Fibroblast of lung (primary cell): ENCODE measurements around the gene PRKCD. TPM values are rescaled to one million over a fixed set of nuclear protein-coding genes. Genes with fewer than 3 reads are reported as not detected.

Experiments used
- DNase-seq, 2 donors: peaks; one replicate each; pipeline versions ENCODE4 v3.0.0 to v3.0.0-alpha.2; 2010; ENCODE audit warnings: low read depth in 2 of 2
- H2AFZ ChIP-seq: 2 replicates; pipeline ENCODE4 v1.5.1; 2012; ENCODE audit warnings: low read length, control low read depth, inconsistent platforms
- H3K27ac ChIP-seq: 2 replicates; pipeline ENCODE4 v1.5.1; 2011; ENCODE audit warnings: low read length, control low read depth; ENCODE audit not compliant: insufficient read depth
- H3K27me3 ChIP-seq: 2 replicates; pipeline ENCODE4 v1.5.1; 2011; ENCODE audit warnings: mild to moderate bottlenecking, low read length; ENCODE audit not compliant: control insufficient read depth, insufficient read depth
- H3K36me3 ChIP-seq: 2 replicates; pipeline ENCODE4 v1.5.1; 2011; ENCODE audit warnings: low read length; ENCODE audit not compliant: control insufficient read depth, insufficient read depth
- H3K4me1 ChIP-seq: 2 replicates; pipeline ENCODE4 v1.5.1; 2011; ENCODE audit warnings: low read length; ENCODE audit not compliant: control insufficient read depth, insufficient read depth; ENCODE audit errors: extremely low read depth
- H3K4me2 ChIP-seq: 2 replicates; pipeline ENCODE4 v1.5.1; 2011; ENCODE audit warnings: low read length, control low read depth; ENCODE audit not compliant: insufficient read depth; ENCODE audit errors: extremely low read depth
- H3K4me3 ChIP-seq, 4 experiments: fragments of 200-600 bp in 1 of 4; sonication (generic) in 1 of 4; replicated peaks in 1 of 4; 2 replicates each; pipeline ENCODE4 v1.5.1; 2011 to 2016; ENCODE audit warnings: low read length in 4 of 4, low read depth in 3 of 4, mild to moderate bottlenecking in 3 of 4, control low read depth in 2 of 4, inconsistent platforms in 1 of 4, mixed read lengths in 1 of 4; ENCODE audit not compliant: insufficient read depth in 1 of 4; ENCODE audit errors: control extremely low read depth in 1 of 4
- H3K79me2 ChIP-seq: 2 replicates; pipeline ENCODE4 v1.5.1; 2012; ENCODE audit warnings: mild to moderate bottlenecking, low read length, inconsistent platforms; ENCODE audit not compliant: control insufficient read depth, insufficient read depth
- H3K9ac ChIP-seq: 2 replicates; pipeline ENCODE4 v1.5.1; 2011; ENCODE audit warnings: mild to moderate bottlenecking, low read length, control low read depth; ENCODE audit not compliant: insufficient read depth
- H3K9me3 ChIP-seq: 2 replicates; pipeline ENCODE4 v1.5.1; 2012; ENCODE audit warnings: low read depth, low read length; ENCODE audit not compliant: control insufficient read depth, insufficient read depth
- H4K20me1 ChIP-seq: 2 replicates; pipeline ENCODE4 v1.5.1; 2011; ENCODE audit warnings: low read length; ENCODE audit not compliant: control insufficient read depth, insufficient read depth; ENCODE audit errors: extremely low read depth
- EZH2 ChIP-seq: IDR thresholded peaks from 2 replicates; pipeline ENCODE4 v1.5.1; 2012; ENCODE audit warnings: low read length, control low read depth, mild to moderate bottlenecking; ENCODE audit errors: missing control alignments
- polyA plus RNA-seq, 2 donors: library from polyadenylated mRNA; depleted of rRNA in 1 of 2; stranded (reverse) in 1 of 2; unstranded in 1 of 2; fragments of >200 nt; gene quantifications; 2 replicates each; pipeline ENCODE4 v1.2.1, GENCODE V29; 2011 to 2012; ENCODE audit warnings: missing spikeins in 1 of 2
- total RNA-seq: library from RNA; depleted of rRNA; stranded (reverse); fragments of >200 nt; gene quantifications from 2 replicates; pipeline ENCODE4 v1.2.1, GENCODE V29; 2014
- TF ChIP-seq, protein P1 (sequence below), 2 donors: IDR thresholded peaks in 1 of 2; conservative IDR thresholded peaks in 1 of 2; 1 replicate in 1 of 2; 2 replicates in 1 of 2; pipeline ENCODE4 v1.5.1; 2011 to 2012; ENCODE audit warnings: low read length in 2 of 2, control low read depth in 1 of 2, inconsistent platforms in 1 of 2, low read depth in 1 of 2, mild to moderate bottlenecking in 1 of 2

Gene PRKCD
- total and polyA plus RNA-seq, 2 donors (not counting 1 experiment from before 2014, with no cell fraction given) = 3.8 to 21.2 TPM

DNA sequence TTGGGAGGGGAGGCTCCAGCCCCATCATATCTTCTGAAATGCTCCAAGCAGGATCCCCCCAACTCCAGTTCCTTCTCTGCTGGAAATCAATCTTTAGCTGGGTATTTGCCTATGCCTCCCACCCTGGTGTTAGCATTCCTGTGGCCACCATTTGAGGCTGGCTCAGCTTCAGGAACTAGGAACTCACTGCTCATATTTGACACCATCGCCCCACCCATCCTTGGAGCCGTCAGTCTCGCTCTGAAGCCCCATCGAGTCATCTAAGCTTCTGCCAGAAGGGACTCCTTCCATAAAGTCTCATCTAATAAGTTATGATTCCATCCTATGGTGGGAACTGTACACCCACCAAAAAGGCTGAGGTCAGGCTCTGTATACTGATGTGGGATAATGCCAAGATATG lies 26.4 kb downstream of the PRKCD start:
- Histone ChIP-seq H4K20me1 (no peaks in the 10 kb centered on the region), H2AFZ (no peak overlapping the region), H3K4me1 (no peaks in the 10 kb centered on the region), H3K4me3 (no peak overlapping the region), H3K27me3 (no peaks in the 10 kb centered on the region), H3K4me2 (no peak overlapping the region), H3K79me2 (no peaks in the 10 kb centered on the region), H3K9ac (no peak overlapping the region), H3K9me3 (no peaks in the 10 kb centered on the region), H3K36me3 (peaks cover 18% of the 10 kb centered on the region), H3K27ac (no peak overlapping the region)
- no peak for TF ChIP-seq EZH2
- TF ChIP-seq, protein P1, sequence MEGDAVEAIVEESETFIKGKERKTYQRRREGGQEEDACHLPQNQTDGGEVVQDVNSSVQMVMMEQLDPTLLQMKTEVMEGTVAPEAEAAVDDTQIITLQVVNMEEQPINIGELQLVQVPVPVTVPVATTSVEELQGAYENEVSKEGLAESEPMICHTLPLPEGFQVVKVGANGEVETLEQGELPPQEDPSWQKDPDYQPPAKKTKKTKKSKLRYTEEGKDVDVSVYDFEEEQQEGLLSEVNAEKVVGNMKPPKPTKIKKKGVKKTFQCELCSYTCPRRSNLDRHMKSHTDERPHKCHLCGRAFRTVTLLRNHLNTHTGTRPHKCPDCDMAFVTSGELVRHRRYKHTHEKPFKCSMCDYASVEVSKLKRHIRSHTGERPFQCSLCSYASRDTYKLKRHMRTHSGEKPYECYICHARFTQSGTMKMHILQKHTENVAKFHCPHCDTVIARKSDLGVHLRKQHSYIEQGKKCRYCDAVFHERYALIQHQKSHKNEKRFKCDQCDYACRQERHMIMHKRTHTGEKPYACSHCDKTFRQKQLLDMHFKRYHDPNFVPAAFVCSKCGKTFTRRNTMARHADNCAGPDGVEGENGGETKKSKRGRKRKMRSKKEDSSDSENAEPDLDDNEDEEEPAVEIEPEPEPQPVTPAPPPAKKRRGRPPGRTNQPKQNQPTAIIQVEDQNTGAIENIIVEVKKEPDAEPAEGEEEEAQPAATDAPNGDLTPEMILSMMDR (conservative IDR thresholded peaks at IDR 0.05 in 1 of 2, IDR thresholded peaks at IDR 0.05 in 1 of 2; ENCODE audit: low read depth in 1 of 2, low read length in 2 of 2) = no peak
- peak; percentile 24 to 49 for DNase-seq

DNA sequence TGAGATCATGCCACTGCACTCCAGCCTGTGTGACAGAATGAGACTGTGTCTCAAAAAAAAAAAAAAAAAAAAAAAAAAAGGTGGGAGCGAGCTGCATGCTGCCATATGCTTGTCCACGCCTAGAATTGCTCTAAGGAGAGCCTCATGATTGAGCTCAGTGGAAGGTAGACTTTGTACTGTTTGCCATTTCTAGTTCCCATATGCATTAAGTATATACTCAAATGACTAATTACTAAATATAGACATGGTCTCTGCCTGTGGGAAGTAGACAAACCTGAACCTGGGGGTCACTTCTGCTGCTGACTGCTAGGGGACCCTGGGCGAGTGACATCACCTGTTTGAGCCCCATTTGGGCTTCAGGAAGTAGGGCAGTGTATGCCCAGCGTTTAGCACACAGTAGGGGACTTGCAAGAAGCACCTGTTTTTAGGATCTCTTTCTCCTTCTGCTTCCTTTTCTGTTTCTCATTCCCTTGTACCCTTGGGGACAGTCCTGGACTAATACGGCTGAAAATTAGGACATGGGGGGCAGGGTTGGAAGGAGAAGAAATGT lies 27.2 kb downstream of the PRKCD start:
- Histone ChIP-seq H3K4me2 (no peak overlapping the region), H2AFZ (no peak overlapping the region), H3K79me2 (no peaks in the 10 kb centered on the region), H4K20me1 (no peaks in the 10 kb centered on the region), H3K27me3 (no peaks in the 10 kb centered on the region), H3K36me3 (peaks cover 17% of the 10 kb centered on the region), H3K27ac (no peak overlapping the region), H3K9ac (no peak overlapping the region), H3K4me3 (no peak overlapping the region), H3K4me1 (no peaks in the 10 kb centered on the region), H3K9me3 (no peaks in the 10 kb centered on the region)
- TF ChIP-seq, protein P1 (conservative IDR thresholded peaks at IDR 0.05 in 1 of 2, IDR thresholded peaks at IDR 0.05 in 1 of 2; ENCODE audit: low read depth in 1 of 2, low read length in 2 of 2) = no peak
- no peak for TF ChIP-seq EZH2
- no peak for DNase-seq

DNA sequence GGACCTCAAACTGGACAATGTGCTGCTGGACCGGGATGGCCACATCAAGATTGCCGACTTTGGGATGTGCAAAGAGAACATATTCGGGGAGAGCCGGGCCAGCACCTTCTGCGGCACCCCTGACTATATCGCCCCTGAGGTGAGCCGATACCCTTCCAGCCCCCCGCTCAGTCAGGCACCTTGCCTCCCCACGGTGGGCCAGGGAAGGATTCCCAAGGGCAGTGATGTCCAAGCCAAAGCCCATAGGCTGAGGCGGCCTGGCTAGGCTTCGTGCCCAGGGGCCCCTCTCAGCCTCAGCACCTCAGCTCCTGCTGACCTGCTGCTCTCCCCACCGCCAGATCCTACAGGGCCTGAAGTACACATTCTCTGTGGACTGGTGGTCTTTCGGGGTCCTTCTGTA lies 27.7 kb downstream of the PRKCD start:
- H3K9ac ChIP-seq = no peak overlapping the region
- no peaks in the 10 kb centered on the region for H3K79me2 ChIP-seq
- no peak overlapping the region for H3K4me3 ChIP-seq
- H3K36me3 ChIP-seq = peaks cover 14% of the 10 kb centered on the region
- H3K4me1 ChIP-seq = no peaks in the 10 kb centered on the region
- DNase-seq = no peak
- TF ChIP-seq EZH2 = no peak
- H3K9me3 ChIP-seq = no peaks in the 10 kb centered on the region
- no peak overlapping the region for H3K27ac ChIP-seq
- no peak overlapping the region for H2AFZ ChIP-seq
- no peaks in the 10 kb centered on the region for H4K20me1 ChIP-seq
- H3K27me3 ChIP-seq = no peaks in the 10 kb centered on the region
- H3K4me2 ChIP-seq = no peak overlapping the region
